ENCODE results near the gene GABRB1.

The GABRB1 gene

DNA sequence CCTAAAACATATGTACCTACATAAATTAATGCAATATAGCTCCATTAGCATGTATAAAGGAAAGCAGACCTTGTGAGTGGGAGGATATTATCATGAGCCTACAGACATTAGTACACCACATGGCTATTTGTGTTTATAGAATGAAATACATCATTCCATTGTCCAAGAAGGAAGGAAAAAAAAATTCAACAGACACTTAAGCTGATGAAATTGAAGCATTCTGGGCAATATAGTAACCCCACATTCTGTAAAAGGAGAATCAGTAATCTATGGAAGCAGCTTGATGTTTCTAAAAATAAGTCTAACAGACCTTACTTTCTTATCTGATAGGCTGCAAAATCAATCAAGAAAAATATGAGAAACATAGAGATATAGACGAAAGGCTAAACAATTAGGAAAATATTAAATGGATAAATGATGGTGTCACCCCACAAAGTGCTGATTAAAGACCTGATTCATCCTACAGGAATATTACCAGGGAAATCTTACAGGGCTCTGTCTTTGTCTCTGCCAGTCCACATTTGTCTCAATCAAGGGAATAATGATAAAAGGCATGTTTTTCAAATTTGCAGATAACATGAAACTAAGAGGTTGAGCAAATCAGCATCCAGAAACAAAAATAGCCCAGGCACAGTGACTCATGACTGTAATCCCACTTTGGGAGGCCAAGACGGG, 355.3 kb downstream of the GABRB1 start:
- H3K9ac ChIP-seq (ENCODE audit: low read length), result no peak overlapping the region
- no peak for DNase-seq
- no peaks in the 10 kb centered on the region for H3K36me3 ChIP-seq (ENCODE audit: control insufficient read depth, insufficient read depth, low read length)
- no peaks in the 10 kb centered on the region for H3K79me1 ChIP-seq (ENCODE audit: low read length)
- H3K27me3 ChIP-seq (ENCODE audit: insufficient read depth, low read length, poor library complexity), result no peaks in the 10 kb centered on the region
- H4K8ac ChIP-seq (ENCODE audit: low read depth, low read length), result no peak overlapping the region
- no peak overlapping the region for H2AK5ac ChIP-seq (ENCODE audit: low read length)
- H3K23ac ChIP-seq (ENCODE audit: low read length), result no peak overlapping the region
- no CpG with 5 or more reads among the region's 2 CpGs for WGBS (ENCODE audit: extremely low coverage, insufficient coverage, low lambda C conversion rate)
- H2BK15ac ChIP-seq (replicated peaks; ENCODE audit: low read depth), result no peak overlapping the region
- H3K4me2 ChIP-seq (ENCODE audit: low read length), result no peak overlapping the region
- no peak overlapping the region for H3K4me3 ChIP-seq (ENCODE audit: low read length)
- H2BK120ac ChIP-seq (ENCODE audit: low read depth, low read length), result no peak overlapping the region
- H3K79me2 ChIP-seq (ENCODE audit: control insufficient read depth, insufficient read depth, low read length), result no peaks in the 10 kb centered on the region
- H2BK5ac ChIP-seq (ENCODE audit: low read length), result no peak overlapping the region
- no peak overlapping the region for H4K5ac ChIP-seq (ENCODE audit: low read length)
- H3K4ac ChIP-seq (ENCODE audit: low read depth, low read length), result no peak overlapping the region
- no peak overlapping the region for H3K27ac ChIP-seq (ENCODE audit: low read depth, low read length)
- H3K4me1 ChIP-seq (ENCODE audit: control insufficient read depth, low read depth, low read length), result no peaks in the 10 kb centered on the region
- no peak overlapping the region for H3K18ac ChIP-seq (ENCODE audit: low read length)
- no peak overlapping the region for H3K56ac ChIP-seq (ENCODE audit: low read length)

DNA sequence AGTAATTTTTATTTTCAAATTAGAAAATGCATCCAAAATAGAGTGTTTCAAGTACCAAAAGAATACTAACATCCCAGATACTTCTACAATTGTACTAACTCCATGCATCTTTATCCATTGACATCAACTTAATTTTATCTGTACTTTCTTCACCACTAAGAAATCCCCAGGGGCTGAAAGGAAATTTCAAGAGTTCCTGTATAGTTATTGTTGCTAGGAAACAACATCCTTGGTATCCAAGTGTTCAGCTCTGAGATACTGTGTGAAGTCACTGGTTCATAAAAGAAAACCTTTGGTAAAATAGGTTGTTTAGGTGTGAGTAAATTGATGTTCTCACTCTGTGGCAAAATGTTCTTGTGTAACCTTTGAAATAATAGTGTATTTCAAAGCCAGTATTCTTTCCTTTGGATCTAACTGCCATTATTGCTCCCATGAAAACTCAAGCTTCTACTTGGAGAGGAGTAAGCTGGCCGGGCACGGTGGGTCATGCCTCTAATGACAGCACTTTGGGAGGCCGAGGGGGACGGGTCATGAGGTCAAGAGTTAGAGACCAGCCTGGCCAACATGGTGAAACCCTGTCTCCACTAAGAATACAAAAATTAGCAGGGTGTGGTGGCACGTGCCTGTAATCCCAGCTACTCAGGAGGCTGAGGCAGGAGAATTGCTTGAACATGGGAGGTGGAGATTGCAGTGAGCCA, 359.2 kb downstream of the GABRB1 start:
- no peak overlapping the region for H2AK5ac ChIP-seq (ENCODE audit: low read length)
- no peaks in the 10 kb centered on the region for H3K36me3 ChIP-seq (ENCODE audit: control insufficient read depth, insufficient read depth, low read length)
- H3K4me3 ChIP-seq (ENCODE audit: low read length), result no peak overlapping the region
- no peaks in the 10 kb centered on the region for H3K79me2 ChIP-seq (ENCODE audit: control insufficient read depth, insufficient read depth, low read length)
- H3K56ac ChIP-seq (ENCODE audit: low read length), result no peak overlapping the region
- no peaks in the 10 kb centered on the region for H3K27me3 ChIP-seq (ENCODE audit: insufficient read depth, low read length, poor library complexity)
- no peak overlapping the region for H3K27ac ChIP-seq (ENCODE audit: low read depth, low read length)
- H3K9ac ChIP-seq (ENCODE audit: low read length), result no peak overlapping the region
- no peak overlapping the region for H3K23ac ChIP-seq (ENCODE audit: low read length)
- no peak overlapping the region for H2BK15ac ChIP-seq (replicated peaks; ENCODE audit: low read depth)
- no peak for DNase-seq
- H4K8ac ChIP-seq (ENCODE audit: low read depth, low read length), result no peak overlapping the region
- WGBS (ENCODE audit: extremely low coverage, insufficient coverage, low lambda C conversion rate), result no CpG with 5 or more reads among the region's 5 CpGs
- no peak overlapping the region for H3K18ac ChIP-seq (ENCODE audit: low read length)
- H3K79me1 ChIP-seq (ENCODE audit: low read length), result no peaks in the 10 kb centered on the region
- no peak overlapping the region for H2BK120ac ChIP-seq (ENCODE audit: low read depth, low read length)
- no peak overlapping the region for H3K4ac ChIP-seq (ENCODE audit: low read depth, low read length)
- no peaks in the 10 kb centered on the region for H3K4me1 ChIP-seq (ENCODE audit: control insufficient read depth, low read depth, low read length)
- no peak overlapping the region for H2BK5ac ChIP-seq (ENCODE audit: low read length)
- no peak overlapping the region for H4K5ac ChIP-seq (ENCODE audit: low read length)
- H3K4me2 ChIP-seq (ENCODE audit: low read length), result no peak overlapping the region

DNA sequence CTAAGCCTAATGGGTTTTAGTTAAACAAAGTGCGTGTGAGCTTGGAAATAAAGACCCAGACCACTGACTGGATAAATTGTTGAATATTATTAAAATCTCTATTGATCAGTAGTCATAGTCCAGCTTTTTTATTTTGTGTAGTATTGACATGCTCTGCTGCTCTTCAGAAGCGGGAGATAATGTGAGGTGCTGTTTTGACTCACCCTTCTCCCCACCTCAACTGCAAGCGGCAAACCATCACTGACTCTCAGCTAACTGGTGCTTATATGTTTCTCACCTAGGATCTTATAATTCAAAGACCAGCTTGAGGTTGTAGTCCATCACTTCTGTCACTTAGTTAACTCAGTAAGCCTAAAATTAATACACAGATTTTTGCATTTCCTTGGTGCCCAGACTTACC, 359.9 kb downstream of the GABRB1 start:
- no CpG with 5 or more reads among the region's 3 CpGs for WGBS (ENCODE audit: extremely low coverage, insufficient coverage, low lambda C conversion rate)
- no peak overlapping the region for H4K5ac ChIP-seq (ENCODE audit: low read length)
- no peak overlapping the region for H3K23ac ChIP-seq (ENCODE audit: low read length)
- no peak overlapping the region for H3K9ac ChIP-seq (ENCODE audit: low read length)
- H3K4ac ChIP-seq (ENCODE audit: low read depth, low read length), result no peak overlapping the region
- no peak overlapping the region for H3K4me3 ChIP-seq (ENCODE audit: low read length)
- no peaks in the 10 kb centered on the region for H3K79me2 ChIP-seq (ENCODE audit: control insufficient read depth, insufficient read depth, low read length)
- DNase-seq, result no peak
- no peaks in the 10 kb centered on the region for H3K4me1 ChIP-seq (ENCODE audit: control insufficient read depth, low read depth, low read length)
- H2BK15ac ChIP-seq (replicated peaks; ENCODE audit: low read depth), result no peak overlapping the region
- no peak overlapping the region for H3K27ac ChIP-seq (ENCODE audit: low read depth, low read length)
- no peaks in the 10 kb centered on the region for H3K36me3 ChIP-seq (ENCODE audit: control insufficient read depth, insufficient read depth, low read length)
- H2AK5ac ChIP-seq (ENCODE audit: low read length), result no peak overlapping the region
- H2BK120ac ChIP-seq (ENCODE audit: low read depth, low read length), result no peak overlapping the region
- H4K8ac ChIP-seq (ENCODE audit: low read depth, low read length), result no peak overlapping the region
- H2BK5ac ChIP-seq (ENCODE audit: low read length), result no peak overlapping the region
- H3K4me2 ChIP-seq (ENCODE audit: low read length), result no peak overlapping the region
- no peak overlapping the region for H3K56ac ChIP-seq (ENCODE audit: low read length)
- no peaks in the 10 kb centered on the region for H3K27me3 ChIP-seq (ENCODE audit: insufficient read depth, low read length, poor library complexity)
- no peak overlapping the region for H3K18ac ChIP-seq (ENCODE audit: low read length)
- H3K79me1 ChIP-seq (ENCODE audit: low read length), result no peaks in the 10 kb centered on the region

DNA sequence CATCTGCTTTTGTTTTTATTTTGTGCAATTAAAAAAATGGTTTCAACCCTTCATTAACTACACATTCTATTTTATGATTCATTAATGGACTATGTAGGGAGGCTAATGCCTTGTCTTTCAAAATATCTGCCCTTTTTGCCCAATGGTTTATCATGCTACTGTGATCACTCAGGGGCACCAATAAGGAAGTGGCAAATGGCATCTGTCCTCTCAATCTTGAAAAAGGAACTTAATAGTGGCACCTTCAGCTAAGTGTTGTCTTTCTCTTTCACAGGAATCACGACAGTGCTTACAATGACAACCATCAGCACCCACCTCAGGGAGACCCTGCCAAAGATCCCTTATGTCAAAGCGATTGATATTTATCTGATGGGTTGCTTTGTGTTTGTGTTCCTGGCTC, 375.0 kb downstream of the GABRB1 start:
- Histone ChIP-seq H3K36me3 (ENCODE audit: control insufficient read depth, insufficient read depth, low read length) (no peaks in the 10 kb centered on the region), H3K4me3 (ENCODE audit: low read length) (no peak overlapping the region), H3K23ac (ENCODE audit: low read length) (no peak overlapping the region), H4K5ac (ENCODE audit: low read length) (no peak overlapping the region), H2AK5ac (ENCODE audit: low read length) (no peak overlapping the region), H3K4me2 (ENCODE audit: low read length) (no peak overlapping the region), H3K4me1 (ENCODE audit: control insufficient read depth, low read depth, low read length) (no peaks in the 10 kb centered on the region), H2BK5ac (ENCODE audit: low read length) (no peak overlapping the region), H3K79me1 (ENCODE audit: low read length) (no peaks in the 10 kb centered on the region), H3K4ac (ENCODE audit: low read depth, low read length) (no peak overlapping the region), H2BK15ac (replicated peaks; ENCODE audit: low read depth) (no peak overlapping the region), H2BK120ac (ENCODE audit: low read depth, low read length) (no peak overlapping the region), H3K9ac (ENCODE audit: low read length) (no peak overlapping the region), H3K18ac (ENCODE audit: low read length) (no peak overlapping the region), H3K56ac (ENCODE audit: low read length) (no peak overlapping the region), H3K27me3 (ENCODE audit: insufficient read depth, low read length, poor library complexity) (no peaks in the 10 kb centered on the region), H4K8ac (ENCODE audit: low read depth, low read length) (no peak overlapping the region), H3K79me2 (ENCODE audit: control insufficient read depth, insufficient read depth, low read length) (no peaks in the 10 kb centered on the region), H3K27ac (ENCODE audit: low read depth, low read length) (no peak overlapping the region)
- no CpG with 5 or more reads among the region's 2 CpGs for WGBS (ENCODE audit: extremely low coverage, insufficient coverage, low lambda C conversion rate)
- DNase-seq, result no peak

DNA sequence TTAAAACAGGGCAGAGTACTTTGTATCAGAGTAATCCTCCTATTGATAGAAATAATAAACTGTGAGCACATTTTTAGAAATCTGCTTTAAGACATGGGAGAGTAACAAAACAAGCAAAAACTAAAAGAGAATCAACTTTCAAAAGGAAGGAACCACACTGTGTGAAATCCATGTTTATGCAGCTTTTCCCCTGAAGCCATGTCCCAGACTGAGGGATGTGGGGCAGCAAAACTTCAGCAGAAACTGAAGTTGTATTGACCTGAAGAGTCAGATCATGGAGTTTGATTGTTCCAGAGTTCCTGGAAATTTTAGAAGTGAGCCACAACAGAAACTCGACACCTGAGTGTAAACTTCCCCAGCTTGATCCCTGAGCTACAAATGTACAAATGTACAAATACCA, 378.9 kb downstream of the GABRB1 start:
- Histone ChIP-seq H2AK5ac (ENCODE audit: low read length) (no peak overlapping the region), H3K4me2 (ENCODE audit: low read length) (no peak overlapping the region)

More for the DNA sequence above, 378.9 kb downstream of the GABRB1 start:
- no peak overlapping the region for H3K9ac ChIP-seq (ENCODE audit: low read length)
- H3K23ac ChIP-seq (ENCODE audit: low read length), result no peak overlapping the region
- H3K4me3 ChIP-seq (ENCODE audit: low read length), result no peak overlapping the region
- no peaks in the 10 kb centered on the region for H3K27me3 ChIP-seq (ENCODE audit: insufficient read depth, low read length, poor library complexity)
- H2BK5ac ChIP-seq (ENCODE audit: low read length), result no peak overlapping the region
- no peak overlapping the region for H4K5ac ChIP-seq (ENCODE audit: low read length)
- no peak overlapping the region for H4K8ac ChIP-seq (ENCODE audit: low read depth, low read length)
- no peaks in the 10 kb centered on the region for H3K36me3 ChIP-seq (ENCODE audit: control insufficient read depth, insufficient read depth, low read length)
- WGBS (ENCODE audit: extremely low coverage, insufficient coverage, low lambda C conversion rate), result no CpG with 5 or more reads among the region's 1 CpG
- H2BK15ac ChIP-seq (replicated peaks; ENCODE audit: low read depth), result no peak overlapping the region
- no peak overlapping the region for H3K18ac ChIP-seq (ENCODE audit: low read length)
- no peaks in the 10 kb centered on the region for H3K79me1 ChIP-seq (ENCODE audit: low read length)
- H3K79me2 ChIP-seq (ENCODE audit: control insufficient read depth, insufficient read depth, low read length), result no peaks in the 10 kb centered on the region
- no peak overlapping the region for H3K56ac ChIP-seq (ENCODE audit: low read length)
- no peak overlapping the region for H2BK120ac ChIP-seq (ENCODE audit: low read depth, low read length)
- no peak for DNase-seq
- peaks cover 2% of the 10 kb centered on the region for H3K4me1 ChIP-seq (ENCODE audit: control insufficient read depth, low read depth, low read length)
- H3K27ac ChIP-seq (ENCODE audit: low read depth, low read length), result no peak overlapping the region
- H3K4ac ChIP-seq (ENCODE audit: low read depth, low read length), result no peak overlapping the region

Data from mesendoderm (in vitro differentiated cells).